ENCODE data around the gene MC1R.

- TF ChIP-seq CTCF (conservative IDR thresholded peaks at IDR 0.05) (no peak), ZFX (IDR thresholded peaks at IDR 0.05) (no peak)
These were observed 26.0 kb upstream of the MC1R start for GRCh38 chr16:89892635-89893034.
